SK-N-SH (cell line): ENCODE data around the gene ZNF580. TPM values are rescaled to one million over a fixed set of nuclear protein-coding genes. Genes with fewer than 3 reads are reported as not detected.
A peak's percentile ranks its signal among the peaks of the same experiment; 100 is the strongest.

Source experiments
- CTCF ChIA-PET: fragments of 300-600, 350-600 bp; formaldehyde crosslinking; extraction: SDS; loops from one replicate; lab custom pipeline; 2021; lab: Yijun Ruan, JAX
- POLR2A ChIA-PET: fragments of 350-600 bp; sonication (Branson Sonifier 250); formaldehyde crosslinking; extraction: SDS; loops from one replicate; lab custom pipeline; 2020; ENCODE audit warnings: antibody characterized with exemption, inconsistent platforms; lab: Yijun Ruan, JAX
- DNase-seq: peaks from one replicate; pipeline ENCODE4 v3.0.0; 2012
- H2AFZ ChIP-seq: fragments of 200-600 bp; sonication (generic); 2 replicates; pipeline ENCODE4 v1.8.1; 2016; ENCODE audit warnings: antibody characterized with exemption, mild to moderate bottlenecking, low read depth
- H3F3A ChIP-seq: fragments of 200-600 bp; sonication (generic); replicated peaks from 2 replicates; pipeline ENCODE3; 2016; ENCODE audit warnings: antibody characterized with exemption, mild to moderate bottlenecking; ENCODE audit not compliant: insufficient read depth
- H3K27ac ChIP-seq, 2 experiments: fragments of 200-500 bp in 1 of 2; fragments of 200-600 bp in 1 of 2; sonication (Bioruptor generic) in 1 of 2; sonication (generic), shearing (Covaris generic) in 1 of 2; 2 replicates each; pipeline versions ENCODE4 v1.5.1 to v1.6.1; 2014 to 2016; ENCODE audit warnings: low read depth in 2 of 2, inconsistent platforms in 1 of 2, low read length in 1 of 2, mild to moderate bottlenecking in 1 of 2, mixed read lengths in 1 of 2
- H3K27me3 ChIP-seq: fragments of 200-600 bp; sonication (generic), shearing (Covaris generic); 2 replicates; pipeline ENCODE4 v1.6.1; 2016; ENCODE audit warnings: mixed run types; ENCODE audit not compliant: insufficient read depth
- H3K36me3 ChIP-seq, 2 experiments: fragments of 200-500 bp in 1 of 2; fragments of 200-600 bp in 1 of 2; sonication (Bioruptor generic) in 1 of 2; sonication (generic) in 1 of 2; replicated peaks in 1 of 2; 2 replicates each; pipeline versions ENCODE3 to v1.5.1; 2014 to 2016; ENCODE audit warnings: low read length in 1 of 2, mild to moderate bottlenecking in 1 of 2; ENCODE audit not compliant: insufficient read depth in 2 of 2, control insufficient read depth in 1 of 2
- H3K4me1 ChIP-seq, 2 experiments: fragments of 200-500 bp in 1 of 2; fragments of 200-600 bp in 1 of 2; sonication (Bioruptor generic) in 1 of 2; sonication (generic), shearing (Covaris generic) in 1 of 2; 2 replicates each; pipeline versions ENCODE4 v1.5.1 to v1.6.1; 2014 to 2016; ENCODE audit warnings: low read depth in 1 of 2, low read length in 1 of 2, mixed run types in 1 of 2; ENCODE audit not compliant: insufficient read depth in 2 of 2, control insufficient read depth in 1 of 2
- H3K4me2 ChIP-seq: fragments of 200-600 bp; sonication (generic), shearing (Covaris generic); 2 replicates; pipeline ENCODE4 v1.6.1; 2017; ENCODE audit warnings: mixed run types
- H3K4me3 ChIP-seq, 2 experiments: fragments of 200-500 bp in 1 of 2; fragments of 200-600 bp in 1 of 2; sonication (Bioruptor generic) in 1 of 2; sonication (generic), shearing (Covaris generic) in 1 of 2; 2 replicates each; pipeline versions ENCODE4 v1.5.1 to v1.8.1; 2014 to 2016; ENCODE audit warnings: low read depth in 2 of 2, inconsistent platforms in 1 of 2, low read length in 1 of 2, mild to moderate bottlenecking in 1 of 2, mixed read lengths in 1 of 2, moderate library complexity in 1 of 2
- H3K79me2 ChIP-seq: fragments of 200-600 bp; sonication (generic); 2 replicates; pipeline ENCODE4 v1.8.1; 2017; ENCODE audit warnings: mild to moderate bottlenecking; ENCODE audit not compliant: insufficient read depth
- H3K9ac ChIP-seq: fragments of 200-600 bp; sonication (generic); 2 replicates; pipeline ENCODE4 v1.6.1; 2017; ENCODE audit warnings: mixed run types
- H3K9me2 ChIP-seq: fragments of 200-600 bp; sonication (generic); 2 replicates; pipeline ENCODE4 v1.6.1; 2017; ENCODE audit warnings: mixed run types
- H3K9me3 ChIP-seq: fragments of 200-600 bp; sonication (generic); 2 replicates; pipeline ENCODE4 v1.6.1; 2017; ENCODE audit warnings: mixed run types, mild to moderate bottlenecking, moderate library complexity
- H4K20me1 ChIP-seq: fragments of 200-600 bp; sonication (generic); 2 replicates; pipeline ENCODE4 v1.6.1; 2017; ENCODE audit warnings: mild to moderate bottlenecking, mixed run types; ENCODE audit not compliant: insufficient read depth
- EP300 ChIP-seq, 2 experiments: IDR thresholded peaks; 2 replicates each; pipeline versions ENCODE4 v1.4.0 to v1.6.1; 2012; ENCODE audit warnings: borderline replicate concordance in 1 of 2, low read depth in 1 of 2, low read length in 1 of 2
- EZH2phosphoT487 ChIP-seq: fragments of 200-600 bp; sonication (generic); IDR thresholded peaks from 2 replicates; pipeline ENCODE4 v1.6.1; 2017; ENCODE audit warnings: low read depth, mixed run types, mild to moderate bottlenecking, antibody characterized with exemption, moderate library complexity, borderline replicate concordance
- FOSL2 ChIP-seq: IDR thresholded peaks from 2 replicates; pipeline ENCODE4 v1.4.0; 2012; ENCODE audit warnings: low read depth, mild to moderate bottlenecking, moderate library complexity, borderline replicate concordance
- FOXM1 ChIP-seq: IDR thresholded peaks from 2 replicates; pipeline ENCODE4 v1.4.0; 2012; ENCODE audit warnings: low read depth, mild to moderate bottlenecking
- GABPA ChIP-seq: IDR thresholded peaks from 2 replicates; pipeline ENCODE4 v1.4.0; 2012; ENCODE audit warnings: low read depth, mild to moderate bottlenecking
- GATA2 ChIP-seq: sonication (generic); formaldehyde crosslinking; IDR thresholded peaks from 2 replicates; pipeline ENCODE4 v1.5.0; 2020; ENCODE audit warnings: mild to moderate bottlenecking, missing genetic modification reagents
- MEF2A ChIP-seq: IDR thresholded peaks from 2 replicates; pipeline ENCODE4 v1.4.0; 2012; ENCODE audit warnings: low read depth, borderline replicate concordance
- MXI1 ChIP-seq: IDR thresholded peaks from 2 replicates; pipeline ENCODE4 v1.6.1; 2012; ENCODE audit warnings: mild to moderate bottlenecking, low read depth, low read length, improper control_type of control experiment
- NRF1 ChIP-seq: IDR thresholded peaks from 2 replicates; pipeline ENCODE4 v1.6.1; 2012; ENCODE audit warnings: low read depth, mild to moderate bottlenecking, low read length
- POLR2AphosphoS5 ChIP-seq: IDR thresholded peaks from 2 replicates; pipeline ENCODE4 v1.6.1; 2012; ENCODE audit warnings: low read depth, low read length
- RXRA ChIP-seq: IDR thresholded peaks from 2 replicates; pipeline ENCODE4 v1.4.0; 2012; ENCODE audit warnings: low read depth, mild to moderate bottlenecking, borderline replicate concordance
- SMC3 ChIP-seq: IDR thresholded peaks from 2 replicates; pipeline ENCODE4 v1.6.1; 2012; ENCODE audit warnings: low read depth, low read length, improper control_type of control experiment
- TAF1 ChIP-seq: IDR thresholded peaks from 2 replicates; pipeline ENCODE4 v1.6.1; 2012; ENCODE audit warnings: low read depth, mild to moderate bottlenecking, low read length, moderate library complexity, borderline replicate concordance
- TEAD4 ChIP-seq: IDR thresholded peaks from 2 replicates; pipeline ENCODE4 v1.4.0; 2012; ENCODE audit warnings: mild to moderate bottlenecking, borderline replicate concordance; ENCODE audit not compliant: insufficient read depth
- YY1 ChIP-seq: IDR thresholded peaks from 2 replicates; pipeline ENCODE4 v1.4.0; 2012; ENCODE audit warnings: low read depth, mild to moderate bottlenecking
- WGBS: methylation state at CpG from one replicate; pipeline ENCODE4 v1.1.6; 2017; ENCODE audit warnings: low lambda C conversion rate; 5-methylcytosine and 5-hydroxymethylcytosine counted together
- polyA plus RNA-seq, 3 experiments: library from polyadenylated mRNA; depleted of rRNA; stranded (reverse); fragments of >200 nt; gene quantifications; 2 replicates each; pipeline ENCODE4 v1.2.3, GENCODE V29; 2012
- TF ChIP-seq, protein P1 (sequence below): IDR thresholded peaks from 2 replicates; pipeline ENCODE4 v1.4.0; 2012; ENCODE audit warnings: low read depth, borderline replicate concordance
- TF ChIP-seq, protein P2 (sequence below): fragments of 200-600 bp; sonication (generic); IDR thresholded peaks from 2 replicates; pipeline ENCODE4 v1.6.1; 2017; ENCODE audit warnings: antibody characterized with exemption, mild to moderate bottlenecking, moderate library complexity
- TF ChIP-seq, protein P3 (sequence below): IDR thresholded peaks from 2 replicates; pipeline ENCODE4 v1.6.1; 2012; ENCODE audit warnings: mild to moderate bottlenecking, low read depth, low read length, moderate library complexity

Gene ZNF580
- polyA plus RNA-seq, 1 of the 3 experiments (the other 2 are of a cell fraction), result 21.9 TPM

DNA sequence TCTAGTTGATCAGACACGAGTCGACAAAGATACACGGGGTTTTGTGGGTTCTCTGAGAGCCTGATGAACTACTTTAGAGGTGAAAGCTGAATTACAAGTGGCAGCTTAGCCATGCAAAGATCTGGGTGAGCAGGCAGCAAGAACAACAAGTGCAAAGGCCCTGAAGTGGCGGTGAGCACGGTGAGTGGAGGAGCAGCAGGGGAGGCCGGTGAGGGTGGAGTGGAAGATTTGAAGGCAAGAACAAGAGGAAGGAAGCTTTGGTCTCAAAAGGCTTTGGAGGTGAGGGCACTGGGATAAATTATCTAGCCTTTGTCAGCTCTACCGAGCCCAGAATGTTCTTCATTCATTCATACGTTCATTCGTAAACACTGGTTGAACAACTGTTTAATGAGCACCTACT is 34.0 kb upstream of the ZNF580 start:
- peaks cover 17% of the 10 kb centered on the region for H3F3A ChIP-seq
- no peaks in the 10 kb centered on the region for H3K9me3 ChIP-seq

More for the DNA sequence above, 34.0 kb upstream of the ZNF580 start:
- no peak for TF ChIP-seq TAF1
- TF ChIP-seq, protein P1, sequence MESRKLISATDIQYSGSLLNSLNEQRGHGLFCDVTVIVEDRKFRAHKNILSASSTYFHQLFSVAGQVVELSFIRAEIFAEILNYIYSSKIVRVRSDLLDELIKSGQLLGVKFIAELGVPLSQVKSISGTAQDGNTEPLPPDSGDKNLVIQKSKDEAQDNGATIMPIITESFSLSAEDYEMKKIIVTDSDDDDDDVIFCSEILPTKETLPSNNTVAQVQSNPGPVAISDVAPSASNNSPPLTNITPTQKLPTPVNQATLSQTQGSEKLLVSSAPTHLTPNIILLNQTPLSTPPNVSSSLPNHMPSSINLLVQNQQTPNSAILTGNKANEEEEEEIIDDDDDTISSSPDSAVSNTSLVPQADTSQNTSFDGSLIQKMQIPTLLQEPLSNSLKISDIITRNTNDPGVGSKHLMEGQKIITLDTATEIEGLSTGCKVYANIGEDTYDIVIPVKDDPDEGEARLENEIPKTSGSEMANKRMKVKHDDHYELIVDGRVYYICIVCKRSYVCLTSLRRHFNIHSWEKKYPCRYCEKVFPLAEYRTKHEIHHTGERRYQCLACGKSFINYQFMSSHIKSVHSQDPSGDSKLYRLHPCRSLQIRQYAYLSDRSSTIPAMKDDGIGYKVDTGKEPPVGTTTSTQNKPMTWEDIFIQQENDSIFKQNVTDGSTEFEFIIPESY, result no peak
- TF ChIP-seq RXRA, result no peak
- TF ChIP-seq MEF2A, result no peak
- no peak for TF ChIP-seq EZH2phosphoT487
- no peak for TF ChIP-seq POLR2AphosphoS5
- no peak for TF ChIP-seq NRF1
- TF ChIP-seq SMC3, result no peak
- TF ChIP-seq EP300 (IDR thresholded peaks at IDR 0.05; ENCODE audit: borderline replicate concordance in 1 of 2, low read depth in 1 of 2, low read length in 1 of 2), result no peak
- no peak for TF ChIP-seq YY1
- no peak for TF ChIP-seq FOSL2
- TF ChIP-seq TEAD4, result no peak
- TF ChIP-seq GABPA, result no peak
- TF ChIP-seq FOXM1, result no peak
- TF ChIP-seq, protein P2, sequence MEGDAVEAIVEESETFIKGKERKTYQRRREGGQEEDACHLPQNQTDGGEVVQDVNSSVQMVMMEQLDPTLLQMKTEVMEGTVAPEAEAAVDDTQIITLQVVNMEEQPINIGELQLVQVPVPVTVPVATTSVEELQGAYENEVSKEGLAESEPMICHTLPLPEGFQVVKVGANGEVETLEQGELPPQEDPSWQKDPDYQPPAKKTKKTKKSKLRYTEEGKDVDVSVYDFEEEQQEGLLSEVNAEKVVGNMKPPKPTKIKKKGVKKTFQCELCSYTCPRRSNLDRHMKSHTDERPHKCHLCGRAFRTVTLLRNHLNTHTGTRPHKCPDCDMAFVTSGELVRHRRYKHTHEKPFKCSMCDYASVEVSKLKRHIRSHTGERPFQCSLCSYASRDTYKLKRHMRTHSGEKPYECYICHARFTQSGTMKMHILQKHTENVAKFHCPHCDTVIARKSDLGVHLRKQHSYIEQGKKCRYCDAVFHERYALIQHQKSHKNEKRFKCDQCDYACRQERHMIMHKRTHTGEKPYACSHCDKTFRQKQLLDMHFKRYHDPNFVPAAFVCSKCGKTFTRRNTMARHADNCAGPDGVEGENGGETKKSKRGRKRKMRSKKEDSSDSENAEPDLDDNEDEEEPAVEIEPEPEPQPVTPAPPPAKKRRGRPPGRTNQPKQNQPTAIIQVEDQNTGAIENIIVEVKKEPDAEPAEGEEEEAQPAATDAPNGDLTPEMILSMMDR, result no peak
- no peak for TF ChIP-seq MXI1
- no peak for TF ChIP-seq GATA2
- TF ChIP-seq, protein P3, sequence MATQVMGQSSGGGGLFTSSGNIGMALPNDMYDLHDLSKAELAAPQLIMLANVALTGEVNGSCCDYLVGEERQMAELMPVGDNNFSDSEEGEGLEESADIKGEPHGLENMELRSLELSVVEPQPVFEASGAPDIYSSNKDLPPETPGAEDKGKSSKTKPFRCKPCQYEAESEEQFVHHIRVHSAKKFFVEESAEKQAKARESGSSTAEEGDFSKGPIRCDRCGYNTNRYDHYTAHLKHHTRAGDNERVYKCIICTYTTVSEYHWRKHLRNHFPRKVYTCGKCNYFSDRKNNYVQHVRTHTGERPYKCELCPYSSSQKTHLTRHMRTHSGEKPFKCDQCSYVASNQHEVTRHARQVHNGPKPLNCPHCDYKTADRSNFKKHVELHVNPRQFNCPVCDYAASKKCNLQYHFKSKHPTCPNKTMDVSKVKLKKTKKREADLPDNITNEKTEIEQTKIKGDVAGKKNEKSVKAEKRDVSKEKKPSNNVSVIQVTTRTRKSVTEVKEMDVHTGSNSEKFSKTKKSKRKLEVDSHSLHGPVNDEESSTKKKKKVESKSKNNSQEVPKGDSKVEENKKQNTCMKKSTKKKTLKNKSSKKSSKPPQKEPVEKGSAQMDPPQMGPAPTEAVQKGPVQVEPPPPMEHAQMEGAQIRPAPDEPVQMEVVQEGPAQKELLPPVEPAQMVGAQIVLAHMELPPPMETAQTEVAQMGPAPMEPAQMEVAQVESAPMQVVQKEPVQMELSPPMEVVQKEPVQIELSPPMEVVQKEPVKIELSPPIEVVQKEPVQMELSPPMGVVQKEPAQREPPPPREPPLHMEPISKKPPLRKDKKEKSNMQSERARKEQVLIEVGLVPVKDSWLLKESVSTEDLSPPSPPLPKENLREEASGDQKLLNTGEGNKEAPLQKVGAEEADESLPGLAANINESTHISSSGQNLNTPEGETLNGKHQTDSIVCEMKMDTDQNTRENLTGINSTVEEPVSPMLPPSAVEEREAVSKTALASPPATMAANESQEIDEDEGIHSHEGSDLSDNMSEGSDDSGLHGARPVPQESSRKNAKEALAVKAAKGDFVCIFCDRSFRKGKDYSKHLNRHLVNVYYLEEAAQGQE, result no peak
- Histone ChIP-seq H3K79me2 (peaks cover 62% of the 10 kb centered on the region), H3K4me1 (peaks cover 3 to 11% of the 10 kb centered on the region in 2 experiments; a peak in 3 of 4 replicates), H3K9me2 (no peaks in the 10 kb centered on the region), H4K20me1 (peaks cover 38% of the 10 kb centered on the region; the same call in 1 of the 2 replicates), H3K27ac (no peak overlapping the region), H3K4me3 (peak overlapping the region; percentile 88 to 93), H3K27me3 (no peaks in the 10 kb centered on the region), H3K36me3 (peaks cover 12 to 24% of the 10 kb centered on the region in 2 experiments), H2AFZ (no peak overlapping the region), H3K4me2 (peak overlapping the region; percentile 86), H3K9ac (peak overlapping the region; percentile 93)
- ChIA-PET CTCF (interaction anchor here (0.6 to 3.5 kb wide), 23 partner anchors 12 to 379 kb away, joined by 3 to 31 read pairs (median 4); partner anchors contain the start of genes ZNF579, ZNF581, ZNF628 and ZNF784), POLR2A (interaction anchor here (1.2 to 2.0 kb wide), 4 partner anchors 12 to 120 kb away, joined by 3 to 10 read pairs (median 5); partner anchors contain the start of gene ZNF784)
- WGBS, result 66% methylated on average over 9 of the region's 9 CpGs
- no peak for DNase-seq
